ENCODE measurements around the gene CUBN. TPM values are rescaled to one million over a fixed set of nuclear protein-coding genes. Genes with fewer than 3 reads are reported as not detected.

CUBN gene
- total and polyA plus RNA-seq, 10 of the 15 experiments (the other 5 are each of a cell fraction or from before 2014, with no cell fraction given), result under 0.01 to 0.14 (median 0.02) TPM; not detected in 6

- CTCF ChIA-PET, result interaction anchor here (0.9 to 1.4 kb wide), 4 partner anchors 9 to 20 kb away, joined by 3 to 5 read pairs (median 4); no protein-coding TSS in a partner anchor
- no TSS peak for BruUV-seq (replicated peaks)
- RAD21 ChIA-PET (ENCODE audit: unreplicated experiment), result interaction anchor here (0.7 to 0.9 kb wide), 2 partner anchors 9 to 20 kb away, joined by 3 read pairs; no protein-coding TSS in a partner anchor
- Histone ChIP-seq H3K36me3 (ENCODE audit: control insufficient read depth in 2 of 2, insufficient read depth in 2 of 2, low read length in 1 of 2) (peaks cover 0 to 4% of the 10 kb centered on the region in 2 experiments; a peak in 2 of 4 replicates), H3K4me2 (ENCODE audit: control insufficient read depth, insufficient read depth) (0 out of 2 replicates have a peak overlapping the region, but pooled peaks have one; percentile 17), H3K79me2 (ENCODE audit: control insufficient read depth, insufficient read depth, low read length) (peaks cover 1% of the 10 kb centered on the region), H3K27me3 (replicated peaks in 1 of 2; ENCODE audit: control insufficient read depth in 2 of 2, insufficient read depth in 2 of 2, low read length in 1 of 2) (no peaks in the 10 kb centered on the region), H3K9ac (ENCODE audit: control insufficient read depth, insufficient read depth, low read length) (no peak overlapping the region), H4K20me1 (ENCODE audit: control insufficient read depth, insufficient read depth) (no peaks in the 10 kb centered on the region), H3K27ac (ENCODE audit: control insufficient read depth, insufficient read depth) (peak overlapping the region; percentile 83; the same call in 1 of the 2 replicates), H3K4me3 (no peak overlapping the region), H3K9me3 (replicated peaks; ENCODE audit: control insufficient read depth, insufficient read depth, low read length) (peaks cover 2% of the 10 kb centered on the region; the same call in 1 of the 3 replicates), H2AFZ (ENCODE audit: control insufficient read depth, low read depth, low read length) (peak overlapping the region; percentile 7; the same call in 1 of the 2 replicates), H3K4me1 (ENCODE audit: control insufficient read depth, insufficient read depth, low read length) (peaks cover 19% of the 10 kb centered on the region)
- POLR2A ChIA-PET, result interaction anchor here (0.7 to 1.5 kb wide), 5 partner anchors 8 to 352 kb away, joined by 3 to 5 read pairs (median 3); partner anchors contain the start of gene PTER
- 74% methylated on average over 3 of the region's 3 CpGs for WGBS (ENCODE audit: insufficient coverage, insufficient replicate concordance, low lambda C conversion rate, missing lambda C conversion rate)
- in situ Hi-C loops (cut with MboI), result loop anchor here (10.0 kb wide), 1 partner anchor 664 kb away; no protein-coding TSS in a partner anchor
- ATAC-seq, result no peak
- SMC1A ChIA-PET (ENCODE audit: uncharacterized antibody, unreplicated experiment), result interaction anchor here (0.8 to 2.5 kb wide), 6 partner anchors 8 to 25 kb away, joined by 3 to 15 read pairs (median 4); no protein-coding TSS in a partner anchor
- no peak for FAIRE-seq
- no peak for DNase-seq (ENCODE audit: low read depth, low spot score)
- intact Hi-C loops (cut with micrococcal nuclease; ENCODE audit: unreplicated experiment), result no loop called here
- TF ChIP-seq IRF4 (IDR thresholded peaks at IDR 0.05; ENCODE audit: low read depth, low read length) (no peak), NFYB (IDR thresholded peaks at IDR 0.05; ENCODE audit: insufficient read depth, low read depth, low read length) (no peak), BCL11A (IDR thresholded peaks at IDR 0.05; ENCODE audit: low read depth, low read length) (no peak), SMAD1 (IDR thresholded peaks at IDR 0.05; ENCODE audit: low read depth, partially characterized antibody) (no peak), POLR2AphosphoS5 (IDR thresholded peaks at IDR 0.05; ENCODE audit: low read length) (no peak), BCL3 (IDR thresholded peaks at IDR 0.05; ENCODE audit: borderline replicate concordance, insufficient read depth, low read depth, low read length, poor library complexity, severe bottlenecking) (no peak), ZNF384 (IDR thresholded peaks at IDR 0.05; ENCODE audit: borderline replicate concordance, low read depth, low read length) (no peak), TCF12 (IDR thresholded peaks at IDR 0.05; ENCODE audit: low read depth, low read length) (no peak), RELB (IDR thresholded peaks at IDR 0.05; ENCODE audit: low read depth) (no peak), NR2C2 (IDR thresholded peaks at IDR 0.05; ENCODE audit: borderline replicate concordance, control insufficient read depth, insufficient read length, low read depth) (no peak), NR2F1 (conservative IDR thresholded peaks at IDR 0.05) (0 out of 2 replicates have a peak, but pooled peaks have one; percentile 29), NRF1 (conservative IDR thresholded peaks at IDR 0.05; ENCODE audit: low read depth, low read length) (no peak), CUX1 (IDR thresholded peaks at IDR 0.05; ENCODE audit: insufficient replicate concordance, low read depth, low read length) (no peak), SUPT20H (IDR thresholded peaks at IDR 0.05; ENCODE audit: borderline replicate concordance, control insufficient read depth, low read depth, low read length) (no peak)
These were observed 340.8 kb downstream of the CUBN start for GRCh38 chr10:16788778-16789177.

Measured in GM12878 (cell line).